C4-2B (cell line): Measurements from ENCODE around the gene ERBB4.

Experiments
- ZFX ChIP-seq: fragments of 450-650 bp; IDR thresholded peaks from 2 replicates; pipeline ENCODE4 v1.6.1; 2017
- TF ChIP-seq, protein P1 (sequence below): fragments of 450-650 bp; conservative IDR thresholded peaks from 2 replicates; pipeline ENCODE4 v1.5.1; 2017; ENCODE audit warnings: mild to moderate bottlenecking

DNA sequence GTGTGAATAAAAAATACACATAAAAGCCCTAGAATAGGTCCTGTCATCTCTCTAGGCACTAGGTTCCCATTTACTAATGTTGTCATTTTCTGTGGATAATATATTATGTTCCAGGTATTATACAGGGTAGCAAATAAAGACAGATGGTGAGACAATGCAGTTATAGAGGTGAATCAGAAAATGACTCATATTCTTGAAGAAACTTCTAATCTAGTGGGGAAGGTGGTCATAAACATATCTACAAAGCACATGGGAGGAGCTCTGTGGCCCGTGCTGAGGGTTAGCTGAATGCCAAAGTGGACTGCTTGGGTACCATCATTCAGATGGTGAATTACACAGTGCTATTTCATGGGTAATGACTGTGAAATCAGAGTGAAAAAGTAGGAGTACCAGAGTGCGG lies 700.9 kb downstream of the ERBB4 start:
- TF ChIP-seq, protein P1, sequence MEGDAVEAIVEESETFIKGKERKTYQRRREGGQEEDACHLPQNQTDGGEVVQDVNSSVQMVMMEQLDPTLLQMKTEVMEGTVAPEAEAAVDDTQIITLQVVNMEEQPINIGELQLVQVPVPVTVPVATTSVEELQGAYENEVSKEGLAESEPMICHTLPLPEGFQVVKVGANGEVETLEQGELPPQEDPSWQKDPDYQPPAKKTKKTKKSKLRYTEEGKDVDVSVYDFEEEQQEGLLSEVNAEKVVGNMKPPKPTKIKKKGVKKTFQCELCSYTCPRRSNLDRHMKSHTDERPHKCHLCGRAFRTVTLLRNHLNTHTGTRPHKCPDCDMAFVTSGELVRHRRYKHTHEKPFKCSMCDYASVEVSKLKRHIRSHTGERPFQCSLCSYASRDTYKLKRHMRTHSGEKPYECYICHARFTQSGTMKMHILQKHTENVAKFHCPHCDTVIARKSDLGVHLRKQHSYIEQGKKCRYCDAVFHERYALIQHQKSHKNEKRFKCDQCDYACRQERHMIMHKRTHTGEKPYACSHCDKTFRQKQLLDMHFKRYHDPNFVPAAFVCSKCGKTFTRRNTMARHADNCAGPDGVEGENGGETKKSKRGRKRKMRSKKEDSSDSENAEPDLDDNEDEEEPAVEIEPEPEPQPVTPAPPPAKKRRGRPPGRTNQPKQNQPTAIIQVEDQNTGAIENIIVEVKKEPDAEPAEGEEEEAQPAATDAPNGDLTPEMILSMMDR, result no peak
- TF ChIP-seq ZFX, result no peak
